ENCODE measurements around the gene AHI1. TPM values are rescaled to one million over a fixed set of nuclear protein-coding genes. Genes with fewer than 3 reads are reported as not detected.

Gene AHI1
- total RNA-seq, 1 experiment from 2014 or later: 18.8 TPM

GRCh38 chr6:135424385-135424784, 73.2 kb downstream of the AHI1 start (continued):
- TF ChIP-seq ZNF281 (CRISPR knock-in tag; IDR thresholded peaks at IDR 0.05) (no peak), ZNF263 (CRISPR knock-in tag; IDR thresholded peaks at IDR 0.05; ENCODE audit: low read depth) (no peak), CREM (CRISPR knock-in tag; IDR thresholded peaks at IDR 0.05) (no peak), TEAD1 (CRISPR knock-in tag; IDR thresholded peaks at IDR 0.05) (no peak), CREB1 (CRISPR knock-in tag; IDR thresholded peaks at IDR 0.05) (no peak)

GRCh38 chr6:135423649-135424128, 73.9 kb downstream of the AHI1 start:
- POLR2A ChIA-PET: no interaction called here
- DNase-seq (ENCODE audit: low spot score) (no peak), ATAC-seq (peak; percentile 71)
- Mint-ChIP-seq H3K4me1 (peaks cover 7% of the 10 kb centered on the region), H3K4me3 (no peak overlapping the region), H3K27me3 (ENCODE audit: low read depth) (no peaks in the 10 kb centered on the region), H3K9me3 (no peaks in the 10 kb centered on the region), H3K36me3 (no peaks in the 10 kb centered on the region), H3K27ac (no peak overlapping the region)
- CTCF ChIA-PET: no interaction called here
- TF ChIP-seq E2F1 (CRISPR knock-in tag; IDR thresholded peaks at IDR 0.05): no peak
- peak; percentile 58 for TF ChIP-seq CTCF (IDR thresholded peaks at IDR 0.05)
- no peak for TF ChIP-seq CREB1 (CRISPR knock-in tag; IDR thresholded peaks at IDR 0.05)
- TF ChIP-seq CREM (CRISPR knock-in tag; IDR thresholded peaks at IDR 0.05): no peak
- no peak for TF ChIP-seq HMGA2 (CRISPR knock-in tag; IDR thresholded peaks at IDR 0.05)
- TF ChIP-seq TCF7 (CRISPR knock-in tag; IDR thresholded peaks at IDR 0.05; ENCODE audit: low read depth): no peak
- no peak for TF ChIP-seq IRF2 (CRISPR knock-in tag; IDR thresholded peaks at IDR 0.05; ENCODE audit: borderline replicate concordance, low read depth)

GRCh38 chr6:135419162-135419561, 78.4 kb downstream of the AHI1 start:
- DNase-seq (ENCODE audit: low spot score) (no peak), ATAC-seq (no peak)
- no peak for TF ChIP-seq TEAD4 (CRISPR knock-in tag; IDR thresholded peaks at IDR 0.05)
- no peak for TF ChIP-seq CTCF (IDR thresholded peaks at IDR 0.05)
- no peak for TF ChIP-seq KAT7 (CRISPR knock-in tag; IDR thresholded peaks at IDR 0.05; ENCODE audit: borderline replicate concordance)
- TF ChIP-seq JUN (CRISPR knock-in tag; IDR thresholded peaks at IDR 0.05): no peak
- no peak for TF ChIP-seq ZNF423 (CRISPR knock-in tag; IDR thresholded peaks at IDR 0.05)
- TF ChIP-seq ZNF512 (CRISPR knock-in tag; IDR thresholded peaks at IDR 0.05; ENCODE audit: borderline replicate concordance): no peak
- TF ChIP-seq ATF3 (CRISPR knock-in tag; conservative IDR thresholded peaks at IDR 0.05): no peak
- TF ChIP-seq ETV6 (CRISPR knock-in tag; IDR thresholded peaks at IDR 0.05): no peak
- TF ChIP-seq IRF1 (CRISPR knock-in tag; IDR thresholded peaks at IDR 0.05): no peak
- TF ChIP-seq GTF2I (CRISPR knock-in tag; conservative IDR thresholded peaks at IDR 0.05): no peak
- no peak for TF ChIP-seq ZNF416 (CRISPR knock-in tag; IDR thresholded peaks at IDR 0.05)
- no peak for TF ChIP-seq E2F5 (CRISPR knock-in tag; IDR thresholded peaks at IDR 0.05)
- Mint-ChIP-seq H3K4me1 (peaks cover 7% of the 10 kb centered on the region), H3K27me3 (ENCODE audit: low read depth) (no peaks in the 10 kb centered on the region), H3K27ac (no peak overlapping the region), H3K9me3 (no peaks in the 10 kb centered on the region), H3K4me3 (no peak overlapping the region), H3K36me3 (no peaks in the 10 kb centered on the region)
- ChIA-PET CTCF (no interaction called here), POLR2A (no interaction called here)

All from WTC11 (cell line).